CD4-positive, alpha-beta T cell treated with Interferon gamma for 1 hour (primary cell): ENCODE results near the gene CTNND2.
A peak's percentile ranks its signal among the peaks of the same experiment; 100 is the strongest.
"Not testable (repeated sequence)": the region's sequence is repeated elsewhere in the genome, so short reads cannot be mapped to it uniquely, and the experiment has no call there.

Experiments
- DNase-seq: peaks from one replicate; pipeline ENCODE4 v3.0.0-alpha.2; 2020

The CTNND2 gene

GRCh38 chr5:11009576-11009975 lies 894.7 kb downstream of the CTNND2 start:
- no peak for DNase-seq

GRCh38 chr5:11007269-11007870 lies 896.9 kb downstream of the CTNND2 start:
- DNase-seq: no peak

GRCh38 chr5:11004523-11004922 lies 899.7 kb downstream of the CTNND2 start:
- not testable (repeated sequence) for DNase-seq

GRCh38 chr5:11000515-11001353 lies 903.5 kb downstream of the CTNND2 start:
- no peak for DNase-seq

- no peak for DNase-seq
These were observed 904.5 kb downstream of the CTNND2 start for GRCh38 chr5:10999714-11000113.

- DNase-seq: no peak
These were observed 908.4 kb downstream of the CTNND2 start for GRCh38 chr5:10995891-10996290.

- no peak for DNase-seq
These were observed 909.9 kb downstream of the CTNND2 start for GRCh38 chr5:10994091-10994986.

GRCh38 chr5:10990634-10991033 lies 913.6 kb downstream of the CTNND2 start:
- no peak for DNase-seq

- DNase-seq: no peak
These were observed 914.5 kb downstream of the CTNND2 start for GRCh38 chr5:10989577-10990263.

- no peak for DNase-seq
These were observed 915.6 kb downstream of the CTNND2 start for GRCh38 chr5:10988622-10989021.

GRCh38 chr5:10987925-10988504 lies 916.2 kb downstream of the CTNND2 start:
- DNase-seq: peak; percentile 45

- DNase-seq: no peak
These were observed 916.8 kb downstream of the CTNND2 start for GRCh38 chr5:10987276-10987924.

- DNase-seq: no peak
These were observed 918.5 kb downstream of the CTNND2 start for GRCh38 chr5:10985721-10986110.

- DNase-seq: no peak
These were observed 919.0 kb downstream of the CTNND2 start for GRCh38 chr5:10985091-10985720.

GRCh38 chr5:10984021-10984715 lies 920.1 kb downstream of the CTNND2 start:
- DNase-seq: no peak

- no peak for DNase-seq
These were observed 921.6 kb downstream of the CTNND2 start for GRCh38 chr5:10982626-10983025.

GRCh38 chr5:10981932-10982331 lies 922.3 kb downstream of the CTNND2 start:
- DNase-seq: no peak

- DNase-seq: no peak
These were observed 927.2 kb downstream of the CTNND2 start for GRCh38 chr5:10977011-10977410.

- no peak for DNase-seq
These were observed 928.3 kb downstream of the CTNND2 start for GRCh38 chr5:10975945-10976344.

GRCh38 chr5:10974850-10975249 lies 929.4 kb downstream of the CTNND2 start:
- no peak for DNase-seq

GRCh38 chr5:10973316-10973715 lies 930.9 kb downstream of the CTNND2 start:
- no peak for DNase-seq
